ENCODE data around the gene C1orf210. TPM values are rescaled to one million over a fixed set of nuclear protein-coding genes. Genes with fewer than 3 reads are reported as not detected.
A peak's percentile ranks its signal among the peaks of the same experiment; 100 is the strongest.

Gene C1orf210
- total RNA-seq = not detected
- 1 to 10 TPM in 1 of 2 donors, not detected in 1; 2.3 TPM for polyA plus RNA-seq
- long read RNA-seq, donor 1 = 0 reads
- long read RNA-seq, donor 2 = 0 reads

DNA sequence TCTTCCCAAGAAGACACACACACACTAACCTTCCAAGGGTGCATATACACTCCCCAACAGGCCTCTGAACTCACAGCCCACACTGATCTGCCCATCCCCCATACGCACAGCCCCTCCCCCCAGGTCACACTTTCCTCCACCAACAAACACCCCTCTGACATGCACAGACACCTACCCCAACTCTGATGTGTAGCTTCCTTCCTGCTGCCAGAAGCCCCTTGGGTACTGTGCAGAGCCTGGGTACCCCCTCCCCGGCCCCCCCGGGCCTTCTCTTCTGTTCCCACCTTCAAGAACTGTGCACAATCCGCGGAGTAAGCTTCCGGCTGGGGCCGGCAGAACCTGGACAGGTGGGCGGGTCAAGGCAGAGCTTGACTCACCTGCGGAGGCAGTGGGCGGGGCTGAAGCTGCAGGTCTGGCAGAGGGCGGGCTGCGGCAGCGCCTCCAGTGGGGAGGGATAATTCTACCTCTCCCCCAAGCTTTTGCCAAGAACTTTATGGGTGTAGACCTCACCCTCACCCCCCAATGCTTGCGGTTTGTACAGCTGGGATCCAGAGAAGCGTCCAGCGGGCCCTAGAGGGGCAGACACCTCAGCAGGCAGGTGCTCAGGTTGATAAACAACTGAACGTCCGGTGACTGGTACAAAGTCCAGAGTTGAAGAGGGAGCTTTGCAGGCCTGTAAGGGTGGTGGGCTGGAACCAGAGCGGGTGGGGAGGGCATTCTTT lies at the start of gene C1orf210:
C1orf210 (minus strand) TSS at position 313 of the 722 bp plus-strand sequence. CDS start 2,311 bp downstream, outside the sequence.
- Histone ChIP-seq H3K36me3 (ENCODE audit: control insufficient read depth in 1 of 2, insufficient read depth in 2 of 2, low read length in 1 of 2) (no peaks in the 10 kb centered on the region), H3K27me3 (ENCODE audit: control insufficient read depth in 1 of 2, insufficient read depth in 2 of 2, low read length in 1 of 2) (no peaks in the 10 kb centered on the region), H3K4me1 (ENCODE audit: control insufficient read depth in 1 of 2, insufficient read depth in 2 of 2, low read length in 2 of 2) (no peaks in the 10 kb centered on the region), H3K4me3 (ENCODE audit: low read length in 2 of 2) (no peak within 1 kb of the TSS), H3K27ac (ENCODE audit: low read depth in 1 of 2, low read length in 2 of 2) (no peak within 1 kb of the TSS), H3K9me3 (ENCODE audit: control insufficient read depth, low read length) (no peaks in the 10 kb centered on the region)
- 32 to 34% methylated on average over 19 of the region's 19 CpGs for WGBS, 2 donors
- no peak for ATAC-seq (ENCODE audit: low FRiP score)
- peak; percentile 38 to 76 for DNase-seq
- intact Hi-C loops (cut with DNase I) = no loop called here

GRCh38 chr1:43334453-43335205 lies 49.2 kb upstream of the C1orf210 start:
- Histone ChIP-seq H3K27me3 (ENCODE audit: control insufficient read depth in 1 of 2, insufficient read depth in 2 of 2, low read length in 1 of 2) (no peaks in the 10 kb centered on the region), H3K9me3 (ENCODE audit: control insufficient read depth, low read length) (no peaks in the 10 kb centered on the region), H3K4me3 (ENCODE audit: low read length in 2 of 2) (no peak overlapping the region), H3K27ac (ENCODE audit: low read depth in 1 of 2, low read length in 2 of 2) (no peak overlapping the region), H3K4me1 (ENCODE audit: control insufficient read depth in 1 of 2, insufficient read depth in 2 of 2, low read length in 2 of 2) (no peaks in the 10 kb centered on the region), H3K36me3 (ENCODE audit: control insufficient read depth in 1 of 2, insufficient read depth in 2 of 2, low read length in 1 of 2) (no peaks in the 10 kb centered on the region)
- ATAC-seq (ENCODE audit: low FRiP score) (no peak), DNase-seq (peak in 1 of 2 donors; percentile 53)
- intact Hi-C loops (cut with DNase I) = no loop called here
- WGBS, 2 donors = 79% methylated on average over 7 of the region's 7 CpGs

- 95 to 96% methylated on average over 5 of the region's 5 CpGs for WGBS, 2 donors
Measured at GRCh38 chr1:43331688-43332087, 46.3 kb upstream of the C1orf210 start.

GRCh38 chr1:43329995-43330751 lies 44.8 kb upstream of the C1orf210 start:
- Histone ChIP-seq H3K27me3 (ENCODE audit: control insufficient read depth in 1 of 2, insufficient read depth in 2 of 2, low read length in 1 of 2) (no peaks in the 10 kb centered on the region), H3K27ac (ENCODE audit: low read depth in 1 of 2, low read length in 2 of 2) (no peak overlapping the region), H3K36me3 (ENCODE audit: control insufficient read depth in 1 of 2, insufficient read depth in 2 of 2, low read length in 1 of 2) (no peaks in the 10 kb centered on the region), H3K4me3 (ENCODE audit: low read length in 2 of 2) (no peak overlapping the region), H3K9me3 (ENCODE audit: control insufficient read depth, low read length) (no peaks in the 10 kb centered on the region), H3K4me1 (ENCODE audit: control insufficient read depth in 1 of 2, insufficient read depth in 2 of 2, low read length in 2 of 2) (no peaks in the 10 kb centered on the region)
- intact Hi-C loops (cut with DNase I) = no loop called here
- DNase-seq (peak; percentile 83 to 85), ATAC-seq (ENCODE audit: low FRiP score) (peak; percentile 73)
- WGBS, 2 donors = 50 to 60% methylated on average over 6 of the region's 6 CpGs

More at GRCh38 chr1:43331688-43332087, 46.3 kb upstream of the C1orf210 start:
- ATAC-seq (ENCODE audit: low FRiP score) (no peak), DNase-seq (no peak)
- H3K27me3 ChIP-seq (ENCODE audit: control insufficient read depth in 1 of 2, insufficient read depth in 2 of 2, low read length in 1 of 2) = no peaks in the 10 kb centered on the region
- H3K4me1 ChIP-seq (ENCODE audit: control insufficient read depth in 1 of 2, insufficient read depth in 2 of 2, low read length in 2 of 2) = no peaks in the 10 kb centered on the region
- H3K9me3 ChIP-seq (ENCODE audit: control insufficient read depth, low read length) = no peaks in the 10 kb centered on the region
- intact Hi-C loops (cut with DNase I) = no loop called here
- no peaks in the 10 kb centered on the region for H3K36me3 ChIP-seq (ENCODE audit: control insufficient read depth in 1 of 2, insufficient read depth in 2 of 2, low read length in 1 of 2)
- H3K27ac ChIP-seq (ENCODE audit: low read depth in 1 of 2, low read length in 2 of 2) = no peak overlapping the region
- H3K4me3 ChIP-seq (ENCODE audit: low read length in 2 of 2) = no peak overlapping the region

DNA sequence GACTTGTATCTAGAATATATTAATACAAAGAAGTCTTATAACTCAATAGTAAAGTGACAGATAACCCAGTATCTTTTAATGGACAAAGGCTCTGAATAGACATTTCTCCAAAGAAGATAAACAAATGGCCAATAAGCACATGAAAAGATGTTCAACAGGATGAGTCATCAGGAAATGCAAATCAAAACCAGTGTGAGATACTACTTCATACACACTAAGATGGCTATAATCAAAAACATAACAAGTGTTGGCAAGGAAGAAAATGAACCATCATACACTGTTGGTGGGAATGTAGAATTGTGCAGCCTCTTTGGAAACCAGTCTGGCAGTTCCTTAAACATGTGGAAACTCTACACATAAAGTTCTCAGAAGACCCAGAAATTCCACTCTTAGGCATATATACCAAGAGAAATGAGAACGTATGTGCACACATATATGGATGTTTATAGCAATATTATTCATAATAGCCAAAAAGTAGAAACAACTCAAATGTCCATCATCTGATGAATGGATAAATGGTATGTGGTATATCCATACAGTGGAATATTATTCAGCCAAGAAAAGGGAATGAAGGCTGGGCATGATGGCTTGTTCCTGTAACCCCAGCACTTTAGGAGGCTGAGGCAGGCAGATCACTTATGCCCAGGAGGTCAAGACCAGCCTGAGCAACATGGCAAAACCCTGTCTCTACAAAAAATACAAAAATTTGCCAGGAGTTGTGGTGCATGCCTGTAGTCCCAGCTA lies 42.3 kb upstream of the C1orf210 start:
- intact Hi-C loops (cut with DNase I) = no loop called here
- no peak overlapping the region for H3K4me3 ChIP-seq (ENCODE audit: low read length in 2 of 2)
- H3K4me1 ChIP-seq (ENCODE audit: control insufficient read depth in 1 of 2, insufficient read depth in 2 of 2, low read length in 2 of 2) = no peaks in the 10 kb centered on the region
- WGBS, 2 donors = 93 to 98% methylated on average over 1 of the region's 1 CpG
- no peaks in the 10 kb centered on the region for H3K36me3 ChIP-seq (ENCODE audit: control insufficient read depth in 1 of 2, insufficient read depth in 2 of 2, low read length in 1 of 2)
- H3K9me3 ChIP-seq (ENCODE audit: control insufficient read depth, low read length) = peaks cover 3% of the 10 kb centered on the region
- H3K27ac ChIP-seq (ENCODE audit: low read depth in 1 of 2, low read length in 2 of 2) = no peak overlapping the region
- H3K27me3 ChIP-seq (ENCODE audit: control insufficient read depth in 1 of 2, insufficient read depth in 2 of 2, low read length in 1 of 2) = no peaks in the 10 kb centered on the region
- ATAC-seq (ENCODE audit: low FRiP score) = no peak
- no peak for DNase-seq

DNA sequence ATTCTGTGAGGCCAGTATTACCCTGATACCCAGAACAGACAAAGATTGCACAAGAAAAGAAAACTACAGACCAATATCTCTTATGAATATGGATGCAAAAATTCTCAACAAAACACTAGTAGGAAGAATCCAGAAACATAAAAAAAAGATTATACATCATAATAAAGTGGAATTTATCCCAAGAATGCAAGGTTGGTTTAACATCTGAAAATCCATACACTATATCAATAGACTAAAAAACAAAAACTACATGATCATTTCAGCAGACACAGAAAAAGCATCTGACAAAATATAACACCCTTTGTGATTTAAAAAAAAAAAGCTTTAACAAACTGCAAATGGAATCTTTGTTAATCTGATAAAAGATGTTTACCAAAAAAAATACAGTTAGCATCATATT lies 40.0 kb upstream of the C1orf210 start:
- no peak for ATAC-seq (ENCODE audit: low FRiP score)
- Histone ChIP-seq H3K9me3 (ENCODE audit: control insufficient read depth, low read length) (peaks cover 3% of the 10 kb centered on the region), H3K27ac (ENCODE audit: low read depth in 1 of 2, low read length in 2 of 2) (no peak overlapping the region), H3K4me1 (ENCODE audit: control insufficient read depth in 1 of 2, insufficient read depth in 2 of 2, low read length in 2 of 2) (no peaks in the 10 kb centered on the region), H3K4me3 (ENCODE audit: low read length in 2 of 2) (no peak overlapping the region), H3K27me3 (ENCODE audit: control insufficient read depth in 1 of 2, insufficient read depth in 2 of 2, low read length in 1 of 2) (no peaks in the 10 kb centered on the region), H3K36me3 (ENCODE audit: control insufficient read depth in 1 of 2, insufficient read depth in 2 of 2, low read length in 1 of 2) (no peaks in the 10 kb centered on the region)
- no peak for DNase-seq
- intact Hi-C loops (cut with DNase I) = no loop called here

DNA sequence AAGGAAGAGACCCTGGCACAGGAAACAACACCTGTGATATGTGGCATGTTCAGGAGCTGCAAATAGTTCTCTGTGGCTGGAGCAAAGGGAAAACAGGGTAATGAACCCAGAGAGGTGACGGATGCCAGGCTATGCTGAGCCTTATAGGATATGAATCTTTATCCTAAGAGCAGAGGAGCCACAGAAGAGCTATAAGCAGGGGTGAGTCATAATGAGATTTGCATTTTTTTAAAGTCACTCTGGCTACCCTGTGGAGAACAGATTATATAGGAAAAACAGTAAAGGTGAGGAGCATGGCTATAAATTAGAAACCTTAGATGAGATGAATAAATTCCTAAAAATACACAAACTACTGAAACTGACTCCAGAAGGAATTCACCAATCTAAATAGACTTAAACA lies 39.4 kb upstream of the C1orf210 start:
- H3K9me3 ChIP-seq (ENCODE audit: control insufficient read depth, low read length) = peaks cover 3% of the 10 kb centered on the region
- intact Hi-C loops (cut with DNase I) = no loop called here
- 90 to 94% methylated on average over 1 of the region's 1 CpG for WGBS, 2 donors
- no peak for ATAC-seq (ENCODE audit: low FRiP score)
- H3K4me1 ChIP-seq (ENCODE audit: control insufficient read depth in 1 of 2, insufficient read depth in 2 of 2, low read length in 2 of 2) = no peaks in the 10 kb centered on the region
- no peaks in the 10 kb centered on the region for H3K27me3 ChIP-seq (ENCODE audit: control insufficient read depth in 1 of 2, insufficient read depth in 2 of 2, low read length in 1 of 2)
- no peak overlapping the region for H3K4me3 ChIP-seq (ENCODE audit: low read length in 2 of 2)
- no peak overlapping the region for H3K27ac ChIP-seq (ENCODE audit: low read depth in 1 of 2, low read length in 2 of 2)
- H3K36me3 ChIP-seq (ENCODE audit: control insufficient read depth in 1 of 2, insufficient read depth in 2 of 2, low read length in 1 of 2) = no peaks in the 10 kb centered on the region
- DNase-seq = no peak

GRCh38 chr1:43322506-43322905 lies 37.1 kb upstream of the C1orf210 start:
- peak in 1 of 2 donors; percentile 42 for DNase-seq
- H3K9me3 ChIP-seq (ENCODE audit: control insufficient read depth, low read length) = peaks cover 3% of the 10 kb centered on the region
- no peak for ATAC-seq (ENCODE audit: low FRiP score)
- H3K4me3 ChIP-seq (ENCODE audit: low read length in 2 of 2) = no peak overlapping the region
- no peaks in the 10 kb centered on the region for H3K36me3 ChIP-seq (ENCODE audit: control insufficient read depth in 1 of 2, insufficient read depth in 2 of 2, low read length in 1 of 2)
- intact Hi-C loops (cut with DNase I) = no loop called here
- no peaks in the 10 kb centered on the region for H3K4me1 ChIP-seq (ENCODE audit: control insufficient read depth in 1 of 2, insufficient read depth in 2 of 2, low read length in 2 of 2)
- WGBS, 2 donors = 91 to 92% methylated on average over 5 of the region's 5 CpGs
- H3K27me3 ChIP-seq (ENCODE audit: control insufficient read depth in 1 of 2, insufficient read depth in 2 of 2, low read length in 1 of 2) = no peaks in the 10 kb centered on the region
- H3K27ac ChIP-seq (ENCODE audit: low read depth in 1 of 2, low read length in 2 of 2) = no peak overlapping the region

Measured in aorta (tissue), 5 donors.